MM.1S (cell line): Measurements from ENCODE around the gene GINS3.
"Not testable (repeated sequence)": the region's sequence is repeated elsewhere in the genome, so short reads cannot be mapped to it uniquely, and the experiment has no call there.

Source experiments
- DNase-seq: peaks from one replicate; pipeline ENCODE4 v3.0.0-alpha.2; 2015
- H2AFZ ChIP-seq: fragments of 300-600 bp; sonication (generic); 2 replicates; pipeline ENCODE4 v1.6.0; 2016; ENCODE audit warnings: antibody characterized with exemption, low read length
- H3F3A ChIP-seq: fragments of 300-600 bp; sonication (generic); 2 replicates; pipeline ENCODE4 v1.6.1; 2016; ENCODE audit warnings: mild to moderate bottlenecking, antibody characterized with exemption, low read length, moderate library complexity, mixed read lengths; ENCODE audit not compliant: insufficient read depth
- H3K27ac ChIP-seq: fragments of 300-600 bp; sonication (generic); 2 replicates; pipeline ENCODE4 v1.5.1; 2016; ENCODE audit warnings: mild to moderate bottlenecking, low read length
- H3K27me3 ChIP-seq: fragments of 300-600 bp; sonication (generic); replicated peaks from 2 replicates; pipeline ENCODE4 v1.6.0; 2016; ENCODE audit warnings: low read length; ENCODE audit not compliant: insufficient read depth
- H3K36me3 ChIP-seq: fragments of 300-600 bp; sonication (generic); replicated peaks from 2 replicates; pipeline ENCODE4 v1.6.1; 2016; ENCODE audit warnings: mild to moderate bottlenecking, low read length, mixed read lengths; ENCODE audit not compliant: insufficient read depth
- H3K4me1 ChIP-seq: fragments of 300-600 bp; sonication (generic); 2 replicates; pipeline ENCODE4 v1.6.1; 2016; ENCODE audit warnings: low read length, mixed read lengths
- H3K4me2 ChIP-seq: fragments of 300-600 bp; sonication (generic); 2 replicates; pipeline ENCODE4 v1.6.0; 2016; ENCODE audit warnings: low read depth, low read length
- H3K4me3 ChIP-seq: fragments of 300-600 bp; sonication (generic); 2 replicates; pipeline ENCODE4 v1.5.1; 2016; ENCODE audit warnings: low read length, mixed read lengths
- H3K79me2 ChIP-seq: fragments of 300-600 bp; sonication (generic); 2 replicates; pipeline ENCODE4 v1.6.1; 2016; ENCODE audit warnings: mixed run types, low read length, mixed read lengths
- H3K9ac ChIP-seq: fragments of 300-600 bp; sonication (generic); 2 replicates; pipeline ENCODE4 v1.6.1; 2016; ENCODE audit warnings: low read length, mixed read lengths
- H3K9me2 ChIP-seq: fragments of 300-600 bp; sonication (generic); replicated peaks from 2 replicates; pipeline ENCODE4 v1.6.1; 2016; ENCODE audit warnings: mild to moderate bottlenecking, low read length, mixed read lengths; ENCODE audit not compliant: insufficient read depth
- H3K9me3 ChIP-seq: fragments of 300-600 bp; sonication (generic); replicated peaks from 2 replicates; pipeline ENCODE4 v1.6.1; 2016; ENCODE audit warnings: mild to moderate bottlenecking, low read length, mixed read lengths; ENCODE audit not compliant: insufficient read depth
- H4K20me1 ChIP-seq: fragments of 300-600 bp; sonication (generic); 2 replicates; pipeline ENCODE4 v1.6.1; 2016; ENCODE audit warnings: mild to moderate bottlenecking, low read length, moderate library complexity, mixed read lengths; ENCODE audit not compliant: insufficient read depth
- CTCF ChIP-seq: fragments of 300-600 bp; sonication (generic); IDR thresholded peaks from 2 replicates; pipeline ENCODE4 v1.5.1; 2016; ENCODE audit warnings: antibody characterized with exemption, low read length, mixed read lengths
- EZH2 ChIP-seq: fragments of 300-600 bp; sonication (generic); optimal IDR thresholded peaks from 2 replicates; pipeline ENCODE3; 2017; ENCODE audit warnings: low read depth, mild to moderate bottlenecking, antibody characterized with exemption, low read length, mixed read lengths
- EZH2phosphoT487 ChIP-seq: fragments of 300-600 bp; sonication (generic); IDR thresholded peaks from 2 replicates; pipeline ENCODE4 v1.6.1; 2018; ENCODE audit warnings: antibody characterized with exemption, low read length

GINS3 gene

GRCh38 chr16:58399718-58400633 is 7.7 kb downstream of the GINS3 start:
- TF ChIP-seq EZH2phosphoT487 (no peak), EZH2 (no peak), CTCF (no peak)
- Histone ChIP-seq H3K36me3 (no peaks in the 10 kb centered on the region; the same call in none of the 2 replicates), H3K4me1 (no peaks in the 10 kb centered on the region), H4K20me1 (no peaks in the 10 kb centered on the region), H3K4me3 (no peak overlapping the region), H3K79me2 (peaks cover 5% of the 10 kb centered on the region), H3F3A (no peaks in the 10 kb centered on the region), H2AFZ (no peak overlapping the region), H3K27me3 (no peaks in the 10 kb centered on the region), H3K9me3 (no peaks in the 10 kb centered on the region), H3K27ac (no peak overlapping the region), H3K9me2 (no peaks in the 10 kb centered on the region), H3K4me2 (no peak overlapping the region), H3K9ac (no peak overlapping the region)
- DNase-seq, result no peak

GRCh38 chr16:58401305-58401704 is 9.0 kb downstream of the GINS3 start:
- not testable (repeated sequence) for H3K79me2 ChIP-seq, H2AFZ ChIP-seq, H3K9ac ChIP-seq, H3K4me3 ChIP-seq, H3K36me3 ChIP-seq, H3K9me3 ChIP-seq, H3K27ac ChIP-seq, H3K4me1 ChIP-seq, H3K27me3 ChIP-seq, H4K20me1 ChIP-seq, DNase-seq, H3K4me2 ChIP-seq, H3F3A ChIP-seq, H3K9me2 ChIP-seq

- Histone ChIP-seq H3K9me3 (no peaks in the 10 kb centered on the region), H3K4me2 (no peak overlapping the region), H3K79me2 (peaks cover 5% of the 10 kb centered on the region; the same call in 1 of the 2 replicates), H3K4me3 (no peak overlapping the region), H3K4me1 (no peaks in the 10 kb centered on the region), H3F3A (no peaks in the 10 kb centered on the region), H3K27ac (no peak overlapping the region), H3K27me3 (no peaks in the 10 kb centered on the region), H3K9me2 (no peaks in the 10 kb centered on the region), H3K9ac (no peak overlapping the region), H2AFZ (no peak overlapping the region), H3K36me3 (no peaks in the 10 kb centered on the region; the same call in none of the 2 replicates), H4K20me1 (no peaks in the 10 kb centered on the region)
- no peak for DNase-seq
- TF ChIP-seq EZH2phosphoT487 (no peak), EZH2 (no peak), CTCF (no peak)
Observed at GRCh38 chr16:58402796-58403195, 10.5 kb downstream of the GINS3 start.

- Histone ChIP-seq H3F3A (no peaks in the 10 kb centered on the region), H3K9me3 (no peaks in the 10 kb centered on the region), H3K9ac (no peak overlapping the region), H3K27me3 (no peaks in the 10 kb centered on the region), H3K79me2 (no peaks in the 10 kb centered on the region), H2AFZ (no peak overlapping the region), H3K27ac (no peak overlapping the region), H3K4me2 (no peak overlapping the region), H3K4me3 (no peak overlapping the region), H3K4me1 (no peaks in the 10 kb centered on the region), H4K20me1 (no peaks in the 10 kb centered on the region), H3K9me2 (no peaks in the 10 kb centered on the region), H3K36me3 (no peaks in the 10 kb centered on the region)
- no peak for TF ChIP-seq EZH2phosphoT487
- TF ChIP-seq CTCF, result no peak
- no peak for TF ChIP-seq EZH2
- no peak for DNase-seq
Observed at GRCh38 chr16:58409316-58409973, 17.2 kb downstream of the GINS3 start.
